ENCODE measurements around the gene TNNI2. TPM values are rescaled to one million over a fixed set of nuclear protein-coding genes. Genes with fewer than 3 reads are reported as not detected.

The TNNI2 gene
- total and polyA plus RNA-seq, 2 donors (not counting 3 experiments of a cell fraction or from before 2014, with no cell fraction given), result not detected

- dilution Hi-C loops (cut with MboI; ENCODE audit: extremely low pct_ligation_motif_present, low sequenced_read_pairs) (no loop called here), intact Hi-C loops (cut with micrococcal nuclease) (no loop called here)
- peak overlapping the region; percentile 34 for H2AFZ ChIP-seq (ENCODE audit: low read depth, low read length)
- POLR2A ChIA-PET, result no interaction called here
- no peaks in the 10 kb centered on the region for H3K4me1 ChIP-seq (ENCODE audit: control insufficient read depth, extremely low read depth, insufficient read depth, low read length)
- no TSS peak for BruUV-seq (replicated peaks)
- no peaks in the 10 kb centered on the region for H4K20me1 ChIP-seq (replicated peaks; ENCODE audit: control insufficient read depth, extremely low read depth, insufficient read depth, low read length)
- no peaks in the 10 kb centered on the region for H3K27me3 ChIP-seq (ENCODE audit: control insufficient read depth in 2 of 2, insufficient read depth in 2 of 2, low read length in 2 of 2)
- no peaks in the 10 kb centered on the region for H3K9me3 ChIP-seq (replicated peaks; ENCODE audit: control insufficient read depth, insufficient read depth, low read length)
- CTCF ChIA-PET, result no interaction called here
- no peak overlapping the region for H3K27ac ChIP-seq (ENCODE audit: insufficient read depth, low read depth, low read length)
- H3K79me2 ChIP-seq (ENCODE audit: control insufficient read depth, insufficient read depth, low read length), result no peaks in the 10 kb centered on the region
- H3K9me1 ChIP-seq (replicated peaks; ENCODE audit: control insufficient read depth, extremely low read depth, insufficient read depth, low read length), result no peaks in the 10 kb centered on the region
- no peak overlapping the region for H3K4me3 ChIP-seq (replicated peaks in 1 of 3; ENCODE audit: insufficient read depth in 1 of 3, low read depth in 1 of 3, low read length in 3 of 3)
- no peak overlapping the region for H3K4me2 ChIP-seq (ENCODE audit: insufficient read depth, low read length)
- H3K9ac ChIP-seq (replicated peaks; ENCODE audit: extremely low read depth, insufficient read depth, low read length), result no peak overlapping the region
- no peak for DNase-seq (ENCODE audit: low read depth, low spot score)
- no peak for FAIRE-seq
- no peaks in the 10 kb centered on the region for H3K36me3 ChIP-seq (ENCODE audit: control insufficient read depth in 2 of 2, extremely low read depth in 1 of 2, insufficient read depth in 2 of 2, low read length in 2 of 2)
- no peak for TF ChIP-seq GATA2 (IDR thresholded peaks at IDR 0.05; ENCODE audit: insufficient read depth, insufficient read length, low read depth, low read length)
- no peak for TF ChIP-seq JUN (IDR thresholded peaks at IDR 0.05; ENCODE audit: borderline replicate concordance, insufficient read depth, insufficient read length, low read depth)
- no peak for TF ChIP-seq EZH2 (IDR thresholded peaks at IDR 0.05; ENCODE audit: borderline replicate concordance, low read depth, low read length, severe bottlenecking)
- TF ChIP-seq POLR2A (IDR thresholded peaks at IDR 0.05; ENCODE audit: low read depth, low read length), result no peak
- no peak for TF ChIP-seq CTCF (IDR thresholded peaks at IDR 0.05; ENCODE audit: extremely low read depth in 1 of 2, insufficient read depth in 1 of 2, low read depth in 1 of 2, low read length in 2 of 2)
- no peak for TF ChIP-seq POLR2AphosphoS5 (IDR thresholded peaks at IDR 0.05; ENCODE audit: insufficient read depth, low read depth, low read length)
- TF ChIP-seq MAX (IDR thresholded peaks at IDR 0.05; ENCODE audit: insufficient read depth, insufficient read length), result no peak
- TF ChIP-seq FOS (IDR thresholded peaks at IDR 0.05; ENCODE audit: borderline replicate concordance, insufficient read depth, low read length), result no peak
- no peak for TF ChIP-seq MYC (IDR thresholded peaks at IDR 0.05; ENCODE audit: low read depth, low read length)
These were observed 6.3 kb downstream of the TNNI2 start for GRCh38 chr11:1845095-1845429.
